GM21381 (cell line): ENCODE results near the gene CLIC4.
"Not testable (repeated sequence)": the region's sequence is repeated elsewhere in the genome, so short reads cannot be mapped to it uniquely, and the experiment has no call there.

Experiments
- ATAC-seq: cut with Tn5 transposase; IDR thresholded peaks from one replicate; pipeline ENCODE4 v1.9.1; 2021; ENCODE audit warnings: mild to moderate bottlenecking, moderate library complexity; ENCODE audit not compliant: unreplicated experiment

Gene CLIC4

DNA sequence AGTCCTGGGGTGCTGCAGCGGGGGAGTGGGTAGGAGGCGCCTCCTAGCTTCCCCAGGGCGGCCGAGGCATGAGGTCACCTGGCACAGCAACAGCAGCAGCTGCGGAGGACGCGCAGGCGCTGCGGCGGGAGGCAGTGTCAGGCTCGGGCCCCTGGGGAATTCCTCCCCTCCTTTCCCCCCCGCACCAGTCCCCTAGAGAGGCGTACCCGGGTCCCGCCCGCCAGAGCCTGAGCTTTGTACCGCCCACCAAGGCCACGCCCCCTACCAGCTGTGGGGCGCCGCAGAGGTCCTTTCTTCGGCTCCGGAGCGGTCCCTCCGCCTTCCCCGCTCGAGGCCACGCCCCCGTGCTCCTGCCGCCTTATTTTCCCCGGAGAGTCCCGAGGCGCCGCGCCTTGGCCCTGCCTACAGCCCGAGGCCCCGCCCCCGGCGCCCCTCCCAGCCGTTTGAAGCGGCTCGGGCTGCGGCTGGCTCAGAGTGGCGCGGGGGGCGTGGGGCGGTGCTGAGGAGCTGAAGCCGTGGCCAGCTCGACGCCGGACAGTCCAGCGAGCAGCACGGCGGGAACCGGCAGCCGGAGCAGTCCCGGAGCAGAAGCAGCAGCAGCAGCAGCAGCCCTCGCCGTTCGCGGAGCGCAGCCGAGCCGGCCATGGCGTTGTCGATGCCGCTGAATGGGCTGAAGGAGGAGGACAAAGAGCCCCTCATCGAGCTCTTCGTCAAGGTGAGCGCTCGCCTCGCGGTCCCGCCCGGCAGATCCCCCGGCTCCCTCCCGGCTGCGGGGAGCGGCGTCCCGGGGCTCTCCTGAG, at the start of gene CLIC4:
TSS of gene CLIC4 (plus strand) at position 537 of the 800 bp plus-strand sequence. CDS start at position 644, 107 bp downstream.
- peak; percentile 60 for ATAC-seq

DNA sequence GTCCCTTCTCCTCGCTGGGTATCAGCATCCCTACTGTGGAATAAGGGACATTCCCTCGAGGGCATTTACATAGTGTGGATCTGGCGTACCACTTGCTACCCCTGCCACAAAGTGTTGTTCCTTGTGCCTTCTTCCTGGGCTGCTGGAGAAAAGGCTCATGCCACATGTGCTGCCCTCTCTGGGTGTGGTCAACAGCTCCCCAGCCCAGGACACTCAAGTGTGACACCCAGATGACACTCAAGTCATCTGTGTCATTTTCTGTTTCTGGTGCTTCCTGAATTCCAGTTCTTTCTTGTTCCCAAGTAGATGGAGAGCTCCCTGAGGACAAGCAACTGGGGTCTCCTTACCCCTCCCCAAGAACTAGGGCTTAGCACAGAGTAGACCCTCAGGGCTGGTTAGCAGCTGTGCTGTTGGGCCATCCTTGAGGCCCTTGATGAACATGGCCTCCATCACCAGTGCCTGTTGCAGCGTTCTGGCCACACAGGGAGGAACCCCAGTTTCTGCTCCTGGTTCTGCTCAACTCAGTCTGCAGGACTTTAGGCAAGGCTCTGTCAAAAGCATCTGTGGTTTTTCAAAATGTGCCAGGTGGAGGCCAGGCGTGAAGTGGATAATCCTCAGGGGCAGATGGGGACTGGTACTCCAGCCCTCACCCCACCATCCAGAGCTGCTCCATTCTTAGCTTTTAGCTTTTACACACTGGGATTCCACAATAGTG, 49.0 kb upstream of the CLIC4 start:
- no peak for ATAC-seq

DNA sequence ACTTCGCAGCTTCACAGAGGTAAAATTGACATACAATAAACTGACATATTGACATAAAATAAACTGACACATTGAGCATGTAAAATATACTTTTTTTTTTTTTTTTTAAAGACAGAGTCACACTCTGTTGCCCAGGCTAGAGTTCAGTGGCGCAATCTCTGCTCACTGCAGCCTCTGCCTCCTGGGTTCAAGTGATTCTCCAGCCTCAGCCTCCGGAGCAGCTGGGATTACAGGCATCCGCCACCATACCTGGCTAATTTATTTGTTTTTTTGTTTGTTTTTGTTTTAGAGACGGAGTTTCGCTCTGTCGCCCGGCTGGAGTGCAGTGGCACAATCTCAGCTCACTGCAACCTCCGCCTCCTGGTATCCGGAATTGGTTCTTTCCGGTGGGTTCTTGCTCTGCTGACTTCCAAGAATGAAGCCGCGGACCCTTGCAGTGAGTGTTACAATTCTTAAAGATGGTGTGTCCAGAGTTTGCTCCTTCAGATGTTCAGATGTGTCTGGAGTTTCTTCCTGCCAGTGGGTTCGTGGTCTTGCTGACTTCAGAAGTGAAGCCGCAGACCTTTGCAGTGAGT, 48.4 kb upstream of the CLIC4 start:
- no peak for ATAC-seq

DNA sequence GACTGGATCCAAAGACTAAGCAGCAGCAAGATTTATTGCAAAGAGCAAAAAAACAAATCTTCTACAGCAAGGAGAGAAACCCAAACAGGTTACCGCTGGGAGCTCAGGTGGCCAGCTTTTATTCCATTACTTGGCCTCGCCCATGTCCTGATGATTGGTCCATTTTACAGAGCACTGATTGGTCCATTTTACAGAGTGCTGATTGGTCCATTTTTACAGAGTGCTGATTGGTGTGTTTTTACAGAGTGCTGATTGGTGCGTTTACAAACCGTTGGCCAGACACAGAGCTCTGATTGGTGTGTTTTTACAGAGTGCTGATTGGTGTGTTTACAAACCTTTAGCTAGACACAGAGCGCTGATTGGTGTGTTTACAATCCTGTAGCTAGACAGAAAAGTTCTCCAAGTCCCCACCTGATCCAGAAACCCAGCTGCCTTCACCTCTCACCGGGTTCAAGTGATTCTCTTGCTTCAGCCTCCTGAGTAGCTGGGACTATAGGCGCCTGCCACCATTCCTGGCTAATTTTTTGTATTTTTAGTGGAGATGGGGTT, 47.7 kb upstream of the CLIC4 start:
- ATAC-seq: not testable (repeated sequence)

DNA sequence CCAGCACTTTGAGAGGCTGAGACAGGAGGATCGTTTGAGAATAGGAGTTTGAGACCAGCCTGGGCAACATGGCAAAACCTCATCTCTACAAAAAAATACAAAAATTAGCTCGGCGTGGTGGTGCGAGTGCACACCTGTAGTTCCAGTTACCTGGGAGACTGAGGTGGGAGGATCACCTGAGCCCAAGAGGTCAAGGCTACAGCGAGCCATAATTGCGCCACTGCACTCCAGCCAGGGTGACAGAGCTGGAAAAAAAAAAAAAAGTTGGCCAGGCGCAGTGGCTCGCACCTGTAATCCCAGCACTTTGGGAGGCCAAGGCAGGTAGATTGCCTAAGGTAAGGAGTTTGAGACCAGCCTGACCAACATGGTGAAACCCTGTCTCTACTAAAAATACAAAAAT, 46.9 kb upstream of the CLIC4 start:
- not testable (repeated sequence) for ATAC-seq

DNA sequence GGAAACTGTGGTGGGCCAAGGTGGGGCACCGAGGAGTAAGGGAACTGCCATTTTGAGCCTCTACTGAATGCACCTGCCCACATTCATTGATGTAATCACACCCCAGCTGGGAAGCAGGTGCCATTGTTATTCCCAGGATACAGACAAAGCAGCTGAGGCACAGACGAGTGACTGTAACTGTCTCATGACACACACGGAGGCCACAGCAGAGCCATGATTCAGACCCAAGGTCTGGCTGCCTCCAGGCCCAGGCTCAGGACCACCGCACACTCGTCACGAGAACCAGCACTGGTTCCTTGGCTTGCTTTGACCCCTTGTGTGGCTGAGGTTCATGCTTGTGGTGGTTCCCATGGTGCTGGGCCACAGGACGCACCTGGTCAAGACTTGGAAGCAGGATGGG, 45.6 kb upstream of the CLIC4 start:
- no peak for ATAC-seq

DNA sequence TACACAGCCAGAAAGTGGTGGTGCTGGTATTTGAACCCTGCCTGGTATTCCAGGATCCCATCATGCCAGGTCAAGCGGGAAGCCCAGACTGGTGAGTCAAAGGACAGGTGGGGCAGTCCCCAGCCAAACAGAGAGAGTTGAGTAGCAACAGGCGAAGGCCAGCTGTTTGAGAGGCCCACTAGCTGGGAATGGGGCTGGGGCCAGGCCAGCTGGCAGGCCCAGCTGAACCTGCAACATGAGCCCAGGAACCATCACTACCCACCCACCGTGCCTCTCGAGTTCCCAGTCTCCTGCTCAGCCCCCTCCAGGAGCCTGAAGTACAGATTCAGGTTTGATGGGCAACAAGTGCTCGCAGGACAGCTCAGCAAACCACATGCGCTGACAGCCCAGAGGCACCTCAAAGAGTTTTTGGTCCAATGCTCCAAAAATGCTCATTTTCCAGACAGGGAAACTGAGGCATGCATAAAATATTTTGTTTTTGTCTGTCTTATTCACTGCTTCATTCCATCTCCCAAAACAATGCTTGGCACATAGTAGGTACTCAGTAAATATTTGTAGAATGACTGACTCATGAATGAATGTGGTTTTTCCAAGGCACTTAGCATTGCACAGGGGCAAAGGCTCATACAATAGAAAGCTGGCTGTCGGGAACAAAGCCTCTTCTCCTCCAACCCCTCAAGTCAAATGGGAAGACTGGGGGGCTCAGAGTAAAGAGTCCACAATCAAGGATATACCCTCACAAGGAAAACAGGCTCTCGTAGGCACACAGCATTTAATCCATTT, 42.5 kb upstream of the CLIC4 start:
- ATAC-seq: no peak

DNA sequence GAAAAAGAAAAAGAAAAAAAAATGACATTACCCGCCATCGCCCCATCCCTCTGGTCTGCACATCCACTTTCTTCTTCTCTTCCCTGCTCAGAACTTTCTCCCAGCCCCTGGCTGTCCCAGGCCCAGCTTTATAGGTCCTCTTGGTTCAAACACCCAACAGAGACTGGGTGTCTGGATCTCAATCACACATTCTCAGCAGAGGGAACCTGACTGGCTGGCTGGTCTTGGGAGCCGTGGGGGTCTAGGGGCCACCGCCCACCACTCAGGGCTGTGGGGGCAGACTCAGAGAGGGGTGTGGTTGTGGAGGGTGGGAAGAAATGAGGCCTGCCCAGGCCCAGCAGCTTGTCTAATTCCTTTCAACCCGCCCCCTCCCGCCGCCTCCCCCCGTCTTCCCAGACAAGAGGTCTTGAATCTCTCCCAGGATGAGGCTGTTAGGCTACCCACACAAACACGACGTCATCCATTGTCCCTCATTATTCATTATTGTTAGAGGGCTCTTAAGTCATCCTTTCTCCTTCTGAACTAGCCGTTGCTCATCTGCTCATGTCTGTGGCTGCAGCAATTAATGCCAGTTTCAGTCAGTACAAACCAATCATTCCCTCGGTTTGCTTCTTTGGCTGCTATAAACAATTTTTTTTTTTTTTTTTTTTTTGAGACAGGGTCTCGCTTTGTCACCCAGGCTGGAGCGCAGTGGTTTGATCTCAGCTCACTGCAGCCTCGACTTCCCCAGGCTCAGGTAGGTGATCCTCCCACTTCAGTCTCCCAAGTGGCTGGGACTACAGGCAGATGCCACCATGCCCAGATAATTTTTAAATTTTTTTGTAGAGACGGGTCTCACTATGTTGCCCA, 40.6 kb upstream of the CLIC4 start:
- no peak for ATAC-seq

DNA sequence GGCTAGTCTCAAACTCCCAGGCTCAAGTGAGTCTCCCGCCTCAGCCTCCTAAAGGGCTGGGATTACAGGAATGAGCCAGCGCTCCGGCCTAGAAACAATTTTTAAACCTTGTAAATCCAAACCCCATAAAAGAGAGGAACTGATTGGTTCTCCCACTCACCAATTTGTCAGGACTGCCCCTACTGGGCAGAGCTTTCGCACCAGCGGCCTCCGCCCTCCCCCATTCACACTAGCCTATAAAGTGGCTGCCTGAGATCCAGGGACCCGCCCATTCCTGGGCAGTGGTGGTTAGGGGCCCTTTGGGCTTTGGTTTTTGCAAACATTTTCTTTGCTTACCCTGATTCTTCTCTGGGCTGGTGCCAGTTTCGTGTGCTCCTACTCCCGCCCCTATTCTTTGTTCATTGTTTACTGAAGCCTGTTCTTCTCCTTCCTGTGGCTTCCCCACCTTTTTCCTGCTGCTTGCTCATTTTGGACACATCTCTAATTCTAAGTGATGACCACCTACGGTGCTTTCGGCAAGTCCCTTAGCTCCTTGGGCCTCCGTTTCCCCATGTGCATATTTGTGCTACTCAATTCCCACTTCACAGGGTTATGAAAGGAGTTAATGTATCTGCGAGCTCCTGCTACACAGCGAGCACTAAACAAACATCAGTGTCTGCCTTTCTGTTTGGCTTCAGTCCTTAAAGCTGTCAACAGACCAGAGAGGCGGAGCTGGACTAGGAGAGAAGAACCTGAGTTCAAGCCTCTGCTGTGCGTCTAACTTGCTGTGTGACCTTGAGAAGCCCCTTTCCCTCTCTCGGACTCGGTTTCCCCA, 39.8 kb upstream of the CLIC4 start:
- no peak for ATAC-seq

DNA sequence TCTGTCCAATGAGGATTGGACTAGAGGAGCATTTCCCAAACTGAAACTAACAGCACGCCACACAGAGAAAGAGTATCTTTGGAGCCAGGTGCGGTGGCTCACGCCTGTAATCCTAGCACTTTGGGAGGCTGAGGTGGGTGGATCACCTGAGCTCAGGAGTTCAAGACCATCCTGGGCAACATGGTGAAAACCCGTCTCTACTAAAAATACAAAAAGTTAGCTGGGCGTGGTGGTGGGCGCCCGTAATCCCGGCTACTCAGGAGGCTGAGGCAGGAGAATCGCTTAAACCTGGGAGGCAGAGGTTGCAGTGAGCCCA, 39.2 kb upstream of the CLIC4 start:
- ATAC-seq: not testable (repeated sequence)

DNA sequence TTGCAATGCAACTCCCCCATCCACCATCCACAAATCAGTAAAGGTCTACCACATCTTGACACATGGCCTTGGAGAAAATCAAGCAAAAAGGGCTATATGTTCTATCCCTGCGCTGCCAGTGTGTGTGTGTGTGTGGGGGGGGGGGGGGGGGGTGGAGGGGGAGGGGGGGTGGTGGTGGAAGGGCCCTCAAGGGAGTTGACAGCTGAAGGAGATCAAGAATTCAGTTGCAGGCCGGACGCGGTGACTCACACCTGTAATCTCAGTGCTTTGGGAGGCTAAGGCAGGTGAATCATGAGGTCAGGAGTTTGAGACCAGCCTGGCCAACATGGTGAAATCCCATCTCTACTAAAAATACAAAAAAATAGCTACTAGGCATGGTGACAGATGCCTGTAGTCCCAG, 37.6 kb upstream of the CLIC4 start:
- ATAC-seq: no peak

DNA sequence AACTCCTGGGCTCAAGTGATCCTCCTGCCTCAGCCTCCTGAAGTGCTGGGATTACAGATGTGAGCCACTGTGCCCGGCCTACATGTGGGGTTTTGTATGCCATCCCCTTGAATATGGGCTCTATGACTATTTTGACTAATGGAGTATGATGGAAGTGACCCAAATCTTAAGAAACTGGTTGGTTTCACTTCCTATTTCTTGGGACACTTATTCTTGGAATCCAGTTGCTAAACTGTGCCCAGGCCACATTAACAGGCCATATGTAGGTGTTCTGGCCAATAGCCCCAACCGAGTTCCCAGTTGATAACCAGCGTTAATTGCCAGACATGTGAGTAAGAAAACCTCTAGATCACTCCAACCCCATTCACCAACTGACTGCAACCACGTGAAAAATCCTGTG, 36.3 kb upstream of the CLIC4 start:
- ATAC-seq: no peak

DNA sequence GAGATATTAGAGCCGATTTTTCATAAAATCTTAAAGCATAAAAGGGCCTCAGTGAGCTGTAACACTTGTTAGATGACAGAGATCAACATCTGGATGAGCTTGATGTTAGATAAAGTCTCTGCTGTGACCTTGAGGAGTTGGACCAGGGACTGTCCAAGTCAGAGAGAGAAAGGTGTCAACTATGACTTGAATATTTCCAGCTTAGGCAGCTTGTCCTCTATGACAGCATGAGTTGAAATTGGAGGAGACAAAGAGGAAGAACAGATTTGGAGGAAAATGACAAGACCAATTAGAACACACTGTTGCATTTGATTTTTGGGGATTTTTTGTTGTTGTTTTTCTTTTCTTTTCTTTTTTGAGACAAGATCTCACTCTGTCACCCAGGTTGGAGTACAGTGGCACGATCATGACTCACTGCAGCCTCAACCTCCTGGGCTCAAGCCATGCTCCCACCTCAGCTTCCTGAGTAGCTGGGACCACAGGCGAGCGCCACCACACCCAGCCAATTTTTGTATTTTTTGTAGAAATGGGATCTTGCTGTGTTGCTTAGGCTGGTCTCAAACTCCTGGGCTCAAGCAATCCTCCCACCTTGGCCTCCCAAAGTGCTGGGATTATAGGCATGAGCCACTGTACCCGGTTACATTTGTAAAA, 35.3 kb upstream of the CLIC4 start:
- no peak for ATAC-seq

DNA sequence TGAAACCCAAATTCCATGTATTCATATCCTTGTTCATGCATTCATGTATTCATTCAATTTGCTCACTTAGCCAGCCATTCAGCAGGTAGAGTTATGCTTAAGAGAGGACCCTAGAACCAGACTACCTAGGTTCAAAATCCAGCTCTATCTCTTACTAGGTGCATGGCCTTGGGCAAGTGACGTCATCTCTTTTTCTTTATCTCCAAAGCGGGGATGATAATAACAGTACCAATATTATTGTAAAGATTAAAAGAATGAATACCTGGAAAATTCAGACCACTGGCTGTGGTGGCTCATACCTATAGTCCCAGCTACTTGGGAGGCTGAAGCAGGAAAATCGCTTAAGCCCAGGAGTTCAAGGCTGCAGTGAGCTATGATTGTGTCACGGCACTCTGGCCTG, 33.9 kb upstream of the CLIC4 start:
- no peak for ATAC-seq

DNA sequence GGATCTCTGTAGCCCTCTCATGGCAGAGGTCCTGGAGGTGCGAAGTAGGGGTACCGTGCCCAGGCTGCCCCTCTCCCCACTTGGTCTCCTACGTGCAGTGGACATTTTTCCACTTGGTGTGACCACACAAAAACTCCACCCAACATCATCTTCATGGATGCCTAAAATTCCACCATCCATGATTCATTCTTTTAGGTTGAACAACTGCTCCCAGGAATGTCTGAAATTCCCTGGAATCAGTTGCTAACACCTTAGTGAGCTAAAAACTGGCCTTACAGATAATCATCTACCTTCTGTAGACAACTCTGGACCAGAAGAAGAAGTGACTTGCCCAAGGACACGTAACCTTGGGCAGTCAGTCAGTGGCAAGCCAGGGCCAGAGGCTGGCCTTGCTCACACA, 32.1 kb upstream of the CLIC4 start:
- no peak for ATAC-seq

DNA sequence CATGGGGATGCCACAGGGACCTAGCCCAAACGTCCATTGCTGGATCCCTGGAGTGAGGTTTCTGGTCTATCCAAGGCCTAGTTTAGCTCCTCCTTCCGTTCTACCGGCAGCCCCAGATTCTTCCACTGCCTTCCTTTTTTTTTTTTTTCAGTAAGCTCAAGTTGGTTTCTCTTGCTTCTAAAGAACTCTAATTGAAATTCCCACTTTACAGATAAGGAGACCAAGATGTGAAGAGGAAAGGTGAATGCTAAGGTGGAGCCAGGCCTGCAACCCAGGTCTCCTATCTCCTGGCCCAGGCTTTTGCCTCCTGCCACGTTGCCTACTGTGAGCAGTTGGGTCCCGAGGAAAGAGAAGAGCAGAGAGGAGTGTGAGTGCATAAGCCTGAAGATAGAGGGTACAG, 31.5 kb upstream of the CLIC4 start:
- ATAC-seq: no peak

DNA sequence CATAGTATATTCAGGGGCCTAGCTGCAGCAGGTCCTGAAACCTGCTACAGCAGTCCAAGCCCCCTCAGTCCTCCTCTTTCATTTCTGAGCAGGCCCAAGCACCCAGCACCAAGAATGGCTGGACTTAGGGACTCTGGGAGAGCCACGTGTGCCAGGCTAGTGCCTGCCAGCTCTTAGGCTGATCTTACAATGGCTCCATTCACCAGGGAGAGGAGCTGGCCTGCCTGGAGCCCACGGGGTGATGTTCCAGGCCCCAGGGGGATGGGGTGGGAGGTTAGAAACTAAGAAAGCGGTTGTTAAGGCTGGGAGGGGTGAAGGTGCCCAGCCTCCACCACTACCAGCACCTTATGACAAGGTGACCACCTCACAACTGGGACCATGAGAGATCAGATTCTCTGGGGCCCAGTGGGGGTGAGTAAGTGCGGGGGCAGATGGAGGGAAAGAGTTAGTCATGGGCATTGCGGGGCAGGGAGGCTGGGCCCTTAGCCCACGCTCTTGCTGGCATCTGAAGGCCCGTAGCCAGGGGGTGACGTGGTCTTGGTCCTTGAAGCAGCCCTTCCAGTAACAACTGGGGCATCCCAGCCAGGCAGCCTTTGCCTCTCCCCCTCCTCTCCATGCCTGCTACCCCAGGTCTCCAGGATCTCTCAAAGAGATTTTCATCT, 30.3 kb upstream of the CLIC4 start:
- no peak for ATAC-seq

DNA sequence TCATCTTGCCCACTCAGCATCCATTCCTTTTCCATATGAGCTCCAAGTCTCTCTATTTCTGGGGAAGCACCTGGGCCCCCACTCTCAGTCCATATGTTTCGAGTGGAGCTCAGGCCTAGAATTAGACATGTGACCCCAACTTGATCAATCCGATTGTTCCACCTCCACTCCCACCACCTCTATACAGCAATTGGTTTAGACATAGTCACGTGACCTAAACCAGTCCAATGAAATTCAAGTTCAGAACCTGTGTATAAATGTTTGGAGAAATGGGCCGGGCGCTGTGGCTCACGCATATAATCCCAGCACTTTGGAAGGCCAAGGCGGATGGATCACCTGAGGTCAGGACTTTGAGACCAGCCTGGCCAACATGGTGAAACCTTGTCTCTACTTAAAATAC, 29.6 kb upstream of the CLIC4 start:
- ATAC-seq: no peak
